Measurements from ENCODE around the gene RUBCN.

DNA sequence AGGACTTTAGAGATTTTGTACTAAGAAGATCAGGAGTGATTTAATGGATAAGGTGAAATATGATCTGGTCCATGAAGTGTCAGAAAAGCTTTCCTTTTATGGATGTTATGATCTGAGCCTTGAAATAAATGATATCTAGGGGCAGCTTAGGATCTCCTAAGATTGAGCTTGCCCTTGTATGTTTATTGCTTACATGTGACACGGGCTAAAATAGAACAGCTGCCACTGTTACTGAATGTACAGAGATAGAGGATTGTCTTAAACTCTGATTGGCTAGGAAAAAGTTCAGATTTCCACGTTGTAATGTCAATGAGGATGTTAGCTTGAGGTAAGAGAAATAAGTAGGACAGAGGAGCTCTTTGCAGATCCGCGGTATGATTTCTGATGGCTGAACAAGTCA lies 21.8 kb upstream of the RUBCN start:
- TF ChIP-seq POLR2A (IDR thresholded peaks at IDR 0.05) (no peak), EP300 (IDR thresholded peaks at IDR 0.05) (no peak)
- TF ChIP-seq, protein P1, sequence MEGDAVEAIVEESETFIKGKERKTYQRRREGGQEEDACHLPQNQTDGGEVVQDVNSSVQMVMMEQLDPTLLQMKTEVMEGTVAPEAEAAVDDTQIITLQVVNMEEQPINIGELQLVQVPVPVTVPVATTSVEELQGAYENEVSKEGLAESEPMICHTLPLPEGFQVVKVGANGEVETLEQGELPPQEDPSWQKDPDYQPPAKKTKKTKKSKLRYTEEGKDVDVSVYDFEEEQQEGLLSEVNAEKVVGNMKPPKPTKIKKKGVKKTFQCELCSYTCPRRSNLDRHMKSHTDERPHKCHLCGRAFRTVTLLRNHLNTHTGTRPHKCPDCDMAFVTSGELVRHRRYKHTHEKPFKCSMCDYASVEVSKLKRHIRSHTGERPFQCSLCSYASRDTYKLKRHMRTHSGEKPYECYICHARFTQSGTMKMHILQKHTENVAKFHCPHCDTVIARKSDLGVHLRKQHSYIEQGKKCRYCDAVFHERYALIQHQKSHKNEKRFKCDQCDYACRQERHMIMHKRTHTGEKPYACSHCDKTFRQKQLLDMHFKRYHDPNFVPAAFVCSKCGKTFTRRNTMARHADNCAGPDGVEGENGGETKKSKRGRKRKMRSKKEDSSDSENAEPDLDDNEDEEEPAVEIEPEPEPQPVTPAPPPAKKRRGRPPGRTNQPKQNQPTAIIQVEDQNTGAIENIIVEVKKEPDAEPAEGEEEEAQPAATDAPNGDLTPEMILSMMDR (IDR thresholded peaks at IDR 0.05): no peak
